Common myeloid progenitor, CD34-positive (primary cell): ENCODE measurements around the gene PSORS1C1.
"Not testable (repeated sequence)": the region's sequence is repeated elsewhere in the genome, so short reads cannot be mapped to it uniquely, and the experiment has no call there.

Source experiments
- CTCF ChIA-PET: fragments of 350-600 bp; sonication (Branson Sonifier 250); formaldehyde crosslinking; loops from one replicate; lab custom pipeline; 2021; ENCODE audit warnings: antibody characterized with exemption; lab: Charles Lee
- POLR2A ChIA-PET: fragments of 350-600 bp; sonication (Branson Sonifier 250); formaldehyde crosslinking; loops from one replicate; lab custom pipeline; 2021; ENCODE audit warnings: antibody characterized with exemption; lab: Charles Lee
- DNase-seq, 3 donors: peaks; one replicate each; pipeline versions ENCODE4 v3.0.0 to v3.0.0-alpha.2; 2013
- H3K27ac ChIP-seq, 2 experiments: 1 replicate in 1 of 2; 2 replicates in 1 of 2; pipeline ENCODE4 v1.7.0; 2013; ENCODE audit warnings: inconsistent platforms in 2 of 2, low read length in 2 of 2, mild to moderate bottlenecking in 2 of 2, low read depth in 1 of 2, moderate library complexity in 1 of 2; ENCODE audit not compliant: severe bottlenecking in 2 of 2, insufficient read depth in 1 of 2, poor library complexity in 1 of 2
- H3K27me3 ChIP-seq, 5 experiments: replicated peaks in 2 of 5; 1 replicate in 3 of 5; 2 replicates in 2 of 5; pipeline versions ENCODE4 v1.6.1 to v1.7.0; 2013; ENCODE audit warnings: low read length in 4 of 5, mild to moderate bottlenecking in 2 of 5, moderate library complexity in 2 of 5, inconsistent platforms in 1 of 5; ENCODE audit not compliant: insufficient read depth in 5 of 5, control insufficient read depth in 4 of 5
- H3K36me3 ChIP-seq, 4 experiments: 1 replicate in 2 of 4; 2 replicates in 2 of 4; pipeline versions ENCODE4 v1.6.1 to v1.7.0; 2013; ENCODE audit warnings: low read length in 3 of 4, control low read depth in 1 of 4, mild to moderate bottlenecking in 1 of 4; ENCODE audit not compliant: control insufficient read depth in 4 of 4, insufficient read depth in 4 of 4
- H3K4me1 ChIP-seq, 4 experiments: 1 replicate in 3 of 4; 2 replicates in 1 of 4; pipeline versions ENCODE4 v1.6.1 to v1.7.1; 2013; ENCODE audit warnings: low read length in 3 of 4, mild to moderate bottlenecking in 3 of 4, control low read depth in 1 of 4, inconsistent platforms in 1 of 4, moderate library complexity in 1 of 4; ENCODE audit not compliant: control insufficient read depth in 4 of 4, insufficient read depth in 4 of 4; ENCODE audit errors: control extremely low read depth in 1 of 4
- H3K4me3 ChIP-seq, 7 experiments: 1 replicate in 4 of 7; 2 replicates in 3 of 7; pipeline versions ENCODE4 v1.5.1 to v1.7.0; 2013; ENCODE audit warnings: mild to moderate bottlenecking in 7 of 7, low read length in 6 of 7, moderate library complexity in 6 of 7, inconsistent platforms in 2 of 7, low read depth in 2 of 7, control low read depth in 1 of 7; ENCODE audit not compliant: insufficient read depth in 4 of 7, control insufficient read depth in 1 of 7; ENCODE audit errors: extremely low read depth in 1 of 7
- H3K9me3 ChIP-seq, 5 experiments: 1 replicate in 4 of 5; 2 replicates in 1 of 5; pipeline versions ENCODE4 v1.6.1 to v1.7.1; 2013; ENCODE audit warnings: low read length in 4 of 5, mild to moderate bottlenecking in 2 of 5, inconsistent platforms in 1 of 5, low read depth in 1 of 5, moderate library complexity in 1 of 5; ENCODE audit not compliant: control insufficient read depth in 4 of 5, insufficient read depth in 2 of 5; ENCODE audit errors: control extremely low read depth in 1 of 5
- WGBS: methylation state at CpG from one replicate; pipeline ENCODE4 v1.1.5; 2013; ENCODE audit not compliant: insufficient coverage; 5-methylcytosine and 5-hydroxymethylcytosine counted together

PSORS1C1 gene

GRCh38 chr6:31189223-31189622 is 74.6 kb downstream of the PSORS1C1 start:
- CTCF ChIA-PET, H3K9me3 ChIP-seq, H3K27ac ChIP-seq, H3K36me3 ChIP-seq, DNase-seq, H3K4me1 ChIP-seq, H3K27me3 ChIP-seq, H3K4me3 ChIP-seq, POLR2A ChIA-PET: not testable (repeated sequence)
- WGBS: 100% methylated on average over 3 of the region's 3 CpGs
